Natural killer cell (primary cell): ENCODE results near the gene CEP126. TPM values are rescaled to one million over a fixed set of nuclear protein-coding genes. Genes with fewer than 3 reads are reported as not detected.
"Not testable (repeated sequence)": the region's sequence is repeated elsewhere in the genome, so short reads cannot be mapped to it uniquely, and the experiment has no call there.

Source experiments
- ATAC-seq, 3 donors: fragments of 150-1000 bp in 2 of 3; fragments of 200-7000 bp in 1 of 3; cut with Tn5 transposase; 1 replicate in 1 of 3; 2 replicates in 2 of 3; pipeline ENCODE4 v1.10.0; 2021; ENCODE audit warnings: mild to moderate bottlenecking in 2 of 3, moderate library complexity in 2 of 3
- DNase-seq, 2 donors: peaks; one replicate each; pipeline versions ENCODE4 v3.0.0 to v3.0.0-alpha.2; 2013 to 2021; ENCODE audit warnings: mixed read lengths in 1 of 2
- H3K27ac ChIP-seq: one replicate; pipeline ENCODE4 v1.5.1; 2013; ENCODE audit warnings: mild to moderate bottlenecking, low read length
- H3K27me3 ChIP-seq: one replicate; pipeline ENCODE4 v1.6.1; 2013; ENCODE audit warnings: low read length; ENCODE audit not compliant: control insufficient read depth, insufficient read depth
- H3K36me3 ChIP-seq: one replicate; pipeline ENCODE4 v1.6.1; 2013; ENCODE audit warnings: low read length; ENCODE audit not compliant: control insufficient read depth, insufficient read depth
- H3K4me1 ChIP-seq: one replicate; pipeline ENCODE4 v1.6.1; 2013; ENCODE audit warnings: low read length; ENCODE audit not compliant: control insufficient read depth, insufficient read depth
- H3K4me3 ChIP-seq: one replicate; pipeline ENCODE4 v1.5.1; 2013; ENCODE audit warnings: low read length
- H3K9me3 ChIP-seq: one replicate; pipeline ENCODE4 v1.6.1; 2013; ENCODE audit warnings: low read length; ENCODE audit not compliant: control insufficient read depth, insufficient read depth
- H3K27ac Mint-ChIP-seq, 2 donors: one replicate each; pipeline ENCODE4 v1.8.0; 2022; ENCODE audit warnings: mild to moderate bottlenecking in 2 of 2, mixed read lengths in 2 of 2, moderate library complexity in 1 of 2
- H3K27me3 Mint-ChIP-seq, 2 donors: one replicate each; pipeline ENCODE4 v1.8.0; 2022; ENCODE audit warnings: low read depth in 2 of 2, mixed read lengths in 2 of 2
- H3K36me3 Mint-ChIP-seq: one replicate; pipeline ENCODE4 v1.8.0; 2022; ENCODE audit warnings: mixed read lengths
- H3K4me1 Mint-ChIP-seq, 2 donors: one replicate each; pipeline ENCODE4 v1.8.0; 2022; ENCODE audit warnings: mixed read lengths in 2 of 2
- H3K4me3 Mint-ChIP-seq: one replicate; pipeline ENCODE4 v1.8.0; 2022; ENCODE audit warnings: mild to moderate bottlenecking, moderate library complexity, mixed read lengths
- H3K9me3 Mint-ChIP-seq, 2 donors: one replicate each; pipeline ENCODE4 v1.8.0; 2022; ENCODE audit warnings: mixed read lengths in 2 of 2
- CTCF ChIP-seq: fragments of 200-600 bp; IDR thresholded peaks from one replicate; pipeline ENCODE4 v1.8.0; 2022; ENCODE audit warnings: antibody characterized with exemption
- WGBS: methylation state at CpG from one replicate; pipeline ENCODE4 v1.1.7; 2013; ENCODE audit warnings: missing lambda C conversion rate; ENCODE audit not compliant: insufficient coverage; 5-methylcytosine and 5-hydroxymethylcytosine counted together
- intact Hi-C: fragments of 100-400 bp; cut with micrococcal nuclease; formaldehyde crosslinking; loops from one replicate; pipeline ENCODE4 v1.14.2; 2022
- total RNA-seq, 4 donors: library from RNA; stranded (reverse); fragments of 120-200 nt in 1 of 4; gene quantifications; one replicate each; pipeline versions ENCODE4 v1.2.3 to v1.2.4, GENCODE V29; 2013 to 2022

Gene CEP126
- total RNA-seq, 3 donors from 2014 or later (not counting 1 experiment from before 2014, with no cell fraction given), result 8.5 to 15.7 (median 10.4) TPM

- H3K9me3 ChIP-seq, result no peaks in the 10 kb centered on the region
- 93% methylated on average over 3 of the region's 4 CpGs for WGBS
- H3K36me3 ChIP-seq, result no peaks in the 10 kb centered on the region
- ATAC-seq (no peak), DNase-seq (no peak)
- Mint-ChIP-seq H3K27me3 (no peaks in the 10 kb centered on the region), H3K9me3 (no peaks in the 10 kb centered on the region), H3K36me3 (no peaks in the 10 kb centered on the region), H3K4me1 (no peaks in the 10 kb centered on the region), H3K27ac (no peak overlapping the region), H3K4me3 (no peak overlapping the region)
- intact Hi-C loops, result no loop called here
- no peak overlapping the region for H3K27ac ChIP-seq
- no peak overlapping the region for H3K4me3 ChIP-seq
- no peak for TF ChIP-seq CTCF
- no peaks in the 10 kb centered on the region for H3K4me1 ChIP-seq
- no peaks in the 10 kb centered on the region for H3K27me3 ChIP-seq
Measured at GRCh38 chr11:101993172-101993571, 78.4 kb downstream of the CEP126 start.

DNA sequence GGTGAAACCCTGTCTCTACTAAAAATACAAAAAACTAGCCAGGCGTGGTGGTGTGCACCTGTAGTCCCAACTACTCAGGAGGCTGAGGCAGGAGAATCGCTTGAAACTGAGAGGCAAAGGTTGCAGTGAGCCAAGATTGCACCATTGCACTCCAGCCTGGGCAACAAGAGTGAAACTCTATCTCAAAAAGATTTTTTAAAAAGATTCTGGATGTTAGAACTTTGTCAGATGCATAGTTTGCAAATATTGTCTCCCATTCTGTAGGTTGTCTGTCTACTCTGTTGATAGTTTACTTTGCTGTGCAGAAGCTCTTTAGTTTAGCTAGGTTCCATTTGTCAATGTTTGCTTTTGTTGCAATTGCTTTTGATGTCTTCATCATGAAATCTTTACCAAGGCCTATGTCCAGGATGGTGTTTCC, 79.3 kb downstream of the CEP126 start:
- ATAC-seq, H3K4me1 ChIP-seq, intact Hi-C loops, H3K36me3 Mint-ChIP-seq, H3K9me3 Mint-ChIP-seq, H3K27me3 ChIP-seq, H3K4me3 Mint-ChIP-seq, H3K27ac ChIP-seq, DNase-seq, H3K27ac Mint-ChIP-seq, H3K27me3 Mint-ChIP-seq, H3K4me3 ChIP-seq, H3K9me3 ChIP-seq, H3K4me1 Mint-ChIP-seq, H3K36me3 ChIP-seq: not testable (repeated sequence)
- 92% methylated on average over 2 of the region's 2 CpGs for WGBS

DNA sequence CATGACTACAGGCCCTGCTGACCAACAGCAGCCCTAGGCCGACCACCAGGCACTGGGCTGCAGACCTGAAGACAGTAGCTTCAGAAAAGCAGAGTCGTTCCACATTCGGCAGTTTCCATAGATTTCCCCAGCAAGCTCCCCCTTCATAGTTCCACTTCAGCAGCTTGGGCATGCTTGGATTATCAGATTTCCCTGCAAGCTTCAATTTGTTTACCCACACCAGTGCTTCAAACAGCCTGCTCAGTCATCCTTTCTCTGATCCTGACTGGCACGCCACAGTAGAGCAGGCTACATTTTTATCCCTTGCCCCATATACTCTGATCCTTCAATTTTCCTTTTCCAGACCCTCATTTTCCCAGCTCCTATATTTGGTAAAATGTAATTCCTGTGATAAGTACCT, 81.3 kb downstream of the CEP126 start:
- ATAC-seq, result no peak

GRCh38 chr11:102001657-102002338, 87.0 kb downstream of the CEP126 start:
- TF ChIP-seq CTCF, result no peak
- Histone ChIP-seq H3K9me3 (no peaks in the 10 kb centered on the region), H3K36me3 (no peaks in the 10 kb centered on the region), H3K4me3 (no peak overlapping the region), H3K4me1 (no peaks in the 10 kb centered on the region), H3K27ac (no peak overlapping the region), H3K27me3 (no peaks in the 10 kb centered on the region)
- 90% methylated on average over 2 of the region's 3 CpGs for WGBS
- no peaks in the 10 kb centered on the region for H3K36me3 Mint-ChIP-seq
- H3K27ac Mint-ChIP-seq, result no peak overlapping the region
- H3K4me3 Mint-ChIP-seq, result no peak overlapping the region
- H3K27me3 Mint-ChIP-seq, result no peaks in the 10 kb centered on the region
- H3K4me1 Mint-ChIP-seq, result no peaks in the 10 kb centered on the region
- no peak for DNase-seq
- no peak for ATAC-seq
- intact Hi-C loops, result no loop called here
- no peaks in the 10 kb centered on the region for H3K9me3 Mint-ChIP-seq

More for the DNA sequence above, 81.3 kb downstream of the CEP126 start:
- Mint-ChIP-seq H3K9me3 (no peaks in the 10 kb centered on the region), H3K27ac (no peak overlapping the region), H3K36me3 (no peaks in the 10 kb centered on the region), H3K27me3 (no peaks in the 10 kb centered on the region), H3K4me3 (no peak overlapping the region), H3K4me1 (no peaks in the 10 kb centered on the region)
- DNase-seq, result no peak
- intact Hi-C loops, result no loop called here
- Histone ChIP-seq H3K4me3 (no peak overlapping the region), H3K36me3 (no peaks in the 10 kb centered on the region), H3K4me1 (no peaks in the 10 kb centered on the region), H3K9me3 (no peaks in the 10 kb centered on the region), H3K27me3 (no peaks in the 10 kb centered on the region), H3K27ac (no peak overlapping the region)
- WGBS, result 96% methylated on average over 4 of the region's 4 CpGs
- TF ChIP-seq CTCF, result no peak
